Activated CD4-positive, alpha-beta T cell treated with anti-CD3 and anti-CD28 coated beads, Interleukin-10, Interleukin-2, amounts not matched to agents 100 ng/mL and 50 ng/mL, durations not matched to agents 16 hours and 8 hours (primary cell): Measurements from ENCODE around the gene RAMP1.

ENCODE experiments used
- DNase-seq: peaks from one replicate; pipeline ENCODE4 v3.0.0-alpha.2; 2020

The RAMP1 gene

GRCh38 chr2:237896507-237896892 is 37.1 kb downstream of the RAMP1 start:
- DNase-seq = no peak

- DNase-seq = no peak
Measured at GRCh38 chr2:237896956-237897355, 37.5 kb downstream of the RAMP1 start.

GRCh38 chr2:237898057-237898414 is 38.6 kb downstream of the RAMP1 start:
- no peak for DNase-seq

GRCh38 chr2:237900891-237901831 is 41.7 kb downstream of the RAMP1 start:
- DNase-seq = no peak

GRCh38 chr2:237901932-237902850 is 42.8 kb downstream of the RAMP1 start:
- no peak for DNase-seq

GRCh38 chr2:237904831-237905599 is 45.6 kb downstream of the RAMP1 start:
- peak; percentile 39 for DNase-seq

- DNase-seq = no peak
Measured at GRCh38 chr2:237907144-237907543, 47.7 kb downstream of the RAMP1 start.

- DNase-seq = no peak
Measured at GRCh38 chr2:237909075-237909695, 49.8 kb downstream of the RAMP1 start.

GRCh38 chr2:237909801-237910475 is 50.5 kb downstream of the RAMP1 start:
- DNase-seq = no peak

- DNase-seq = no peak
Measured at GRCh38 chr2:237910576-237911362, 51.3 kb downstream of the RAMP1 start.

- no peak for DNase-seq
Measured at GRCh38 chr2:237911363-237912017, 52.1 kb downstream of the RAMP1 start.

GRCh38 chr2:237912271-237913192 is 53.1 kb downstream of the RAMP1 start:
- DNase-seq = no peak

- no peak for DNase-seq
Measured at GRCh38 chr2:237913193-237913917, 53.9 kb downstream of the RAMP1 start.

GRCh38 chr2:237915576-237915975 is 56.2 kb downstream of the RAMP1 start:
- no peak for DNase-seq

GRCh38 chr2:237916296-237916695 is 56.9 kb downstream of the RAMP1 start:
- DNase-seq = no peak

- DNase-seq = no peak
Measured at GRCh38 chr2:237917696-237918374, 58.4 kb downstream of the RAMP1 start.

- no peak for DNase-seq
Measured at GRCh38 chr2:237919593-237919992, 60.2 kb downstream of the RAMP1 start.

GRCh38 chr2:237920673-237921072 is 61.2 kb downstream of the RAMP1 start:
- no peak for DNase-seq
